PC-3 (cell line): ENCODE data around the gene TNRC6C.

Source experiments
- EZH2 ChIP-seq: fragments of 300-600 bp; sonication (generic); IDR thresholded peaks from one replicate; pipeline ENCODE4 v1.6.1; 2017; ENCODE audit warnings: antibody characterized with exemption, mild to moderate bottlenecking, low read length; ENCODE audit not compliant: unreplicated experiment
- TF ChIP-seq, protein P1 (sequence below): fragments of 300-600 bp; sonication (generic); conservative IDR thresholded peaks from 2 replicates; pipeline ENCODE4 v1.5.1; 2017; ENCODE audit warnings: antibody characterized with exemption, low read depth, mild to moderate bottlenecking, low read length

DNA sequence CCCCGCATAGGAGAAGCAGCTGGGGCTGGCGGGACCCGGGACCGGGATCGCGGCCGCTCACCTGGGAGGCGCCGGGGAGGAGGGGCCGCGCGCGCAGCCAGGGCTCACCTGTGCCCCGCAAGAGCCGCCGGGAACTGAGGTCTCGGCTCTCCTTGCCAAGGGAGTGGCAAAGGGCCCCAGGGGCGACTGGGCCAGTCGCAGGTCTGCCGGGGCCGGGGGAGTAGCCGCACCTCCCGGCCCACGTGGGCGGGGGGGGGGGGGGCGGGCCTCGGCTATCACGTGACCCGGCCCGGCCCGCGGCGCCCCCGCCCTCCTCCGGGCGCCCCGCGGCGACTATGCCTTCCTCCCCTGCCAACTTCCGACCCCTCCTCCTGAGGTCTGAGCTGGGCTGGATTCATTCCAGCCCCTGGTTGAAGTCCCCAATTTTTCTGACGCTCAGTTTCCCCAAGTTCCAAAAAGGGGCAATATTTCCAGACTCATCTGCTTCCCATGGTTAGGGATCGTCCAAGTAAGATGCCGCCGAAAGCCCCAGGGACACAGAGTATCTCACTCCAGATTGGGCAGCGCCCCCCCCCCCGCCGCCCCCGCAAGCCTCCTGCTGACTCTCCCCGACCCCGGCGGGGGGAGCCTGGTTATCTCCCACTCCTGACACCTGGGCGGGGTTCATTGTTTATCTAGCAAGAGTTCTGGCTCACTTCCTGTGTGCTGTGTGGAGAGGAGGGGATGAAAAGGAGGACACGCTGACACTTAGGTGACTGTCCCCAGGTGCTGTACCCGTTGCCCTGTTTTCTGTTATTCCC lies 170.2 kb downstream of the TNRC6C start, which contains the start of gene TMC6:
- TF ChIP-seq, protein P1, sequence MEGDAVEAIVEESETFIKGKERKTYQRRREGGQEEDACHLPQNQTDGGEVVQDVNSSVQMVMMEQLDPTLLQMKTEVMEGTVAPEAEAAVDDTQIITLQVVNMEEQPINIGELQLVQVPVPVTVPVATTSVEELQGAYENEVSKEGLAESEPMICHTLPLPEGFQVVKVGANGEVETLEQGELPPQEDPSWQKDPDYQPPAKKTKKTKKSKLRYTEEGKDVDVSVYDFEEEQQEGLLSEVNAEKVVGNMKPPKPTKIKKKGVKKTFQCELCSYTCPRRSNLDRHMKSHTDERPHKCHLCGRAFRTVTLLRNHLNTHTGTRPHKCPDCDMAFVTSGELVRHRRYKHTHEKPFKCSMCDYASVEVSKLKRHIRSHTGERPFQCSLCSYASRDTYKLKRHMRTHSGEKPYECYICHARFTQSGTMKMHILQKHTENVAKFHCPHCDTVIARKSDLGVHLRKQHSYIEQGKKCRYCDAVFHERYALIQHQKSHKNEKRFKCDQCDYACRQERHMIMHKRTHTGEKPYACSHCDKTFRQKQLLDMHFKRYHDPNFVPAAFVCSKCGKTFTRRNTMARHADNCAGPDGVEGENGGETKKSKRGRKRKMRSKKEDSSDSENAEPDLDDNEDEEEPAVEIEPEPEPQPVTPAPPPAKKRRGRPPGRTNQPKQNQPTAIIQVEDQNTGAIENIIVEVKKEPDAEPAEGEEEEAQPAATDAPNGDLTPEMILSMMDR: no peak
- TF ChIP-seq EZH2: no peak
